Measurements from ENCODE around the gene NPAS2. TPM values are rescaled to one million over a fixed set of nuclear protein-coding genes. Genes with fewer than 3 reads are reported as not detected.

NPAS2 gene
- total RNA-seq, 1 experiment from 2014 or later: 20.4 TPM

DNA sequence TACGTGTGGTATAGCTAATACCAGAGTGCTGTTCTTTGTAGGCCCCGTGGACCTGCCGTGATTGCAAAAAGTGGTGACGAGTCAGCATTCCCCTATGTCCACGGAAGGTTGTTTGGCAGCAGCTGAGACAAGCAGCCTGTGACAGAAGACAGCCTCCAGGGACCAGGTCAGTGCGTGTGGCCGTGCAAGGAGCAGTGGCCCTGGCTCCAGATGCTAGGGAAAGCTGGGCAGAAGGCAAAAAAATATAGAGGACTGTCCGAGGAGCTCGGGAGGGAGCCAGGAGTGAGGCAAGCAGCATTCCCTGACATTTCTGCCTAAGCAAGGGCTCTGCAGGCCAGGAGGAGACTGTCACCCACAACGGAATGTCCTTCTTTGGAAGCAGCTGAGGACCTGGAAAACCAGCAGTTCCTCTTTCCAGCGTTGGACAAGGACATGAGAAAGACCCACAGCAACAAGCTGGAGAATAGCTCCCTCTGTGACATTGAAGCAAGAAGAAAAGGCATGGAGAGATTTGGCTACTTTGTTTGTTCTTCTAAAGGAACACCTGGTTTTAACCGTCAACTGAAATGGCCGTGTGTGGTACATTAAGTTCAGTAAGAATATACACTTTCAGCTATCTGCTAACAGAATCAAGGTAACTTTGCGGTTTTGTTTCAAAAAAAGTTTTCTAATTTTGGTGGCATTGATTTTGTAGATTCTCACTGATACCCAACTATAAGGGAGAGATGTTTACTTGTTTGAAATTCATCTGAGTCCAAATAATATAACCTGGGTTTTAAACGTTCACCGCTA, 58.3 kb downstream of the NPAS2 start:
- no peaks in the 10 kb centered on the region for H3K79me2 ChIP-seq (ENCODE audit: insufficient read depth, low read length)
- H4K20me1 ChIP-seq (ENCODE audit: insufficient read depth): no peaks in the 10 kb centered on the region
- ATAC-seq (no peak), DNase-seq (ENCODE audit: low read depth, low spot score) (no peak)
- no peak overlapping the region for H2AFZ ChIP-seq (ENCODE audit: low read depth, low read length, poor library complexity, severe bottlenecking)
- no peak overlapping the region for H3K4me3 ChIP-seq (replicated peaks in 1 of 2; ENCODE audit: low read depth in 1 of 2, low read length in 2 of 2)
- no TSS peak for BruUV-seq (replicated peaks)
- ChIA-PET POLR2A (no interaction called here), CTCF (interaction anchor here (0.9 to 1.6 kb wide), 2 partner anchors 8 to 148 kb away, joined by 3 read pairs; no protein-coding TSS in a partner anchor), RAD21 (ENCODE audit: low non-redundant PET in 1 of 2, low total read pairs in 2 of 2, uncharacterized antibody in 2 of 2, unreplicated experiment in 2 of 2) (no interaction called here)
- H3K4me1 ChIP-seq (ENCODE audit: control insufficient read depth in 1 of 2, insufficient read depth in 2 of 2, low read length in 2 of 2): peaks cover 16 to 26% of the 10 kb centered on the region in 2 experiments
- no peak overlapping the region for H3K4me2 ChIP-seq (ENCODE audit: low read length)
- H3K27ac ChIP-seq (ENCODE audit: low read depth, low read length): no peak overlapping the region
- no peaks in the 10 kb centered on the region for H3K9me2 ChIP-seq (ENCODE audit: insufficient read depth)
- no peaks in the 10 kb centered on the region for H3K36me3 ChIP-seq (ENCODE audit: control insufficient read depth in 1 of 2, insufficient read depth in 2 of 2, low read length in 2 of 2)
- intact Hi-C loops (cut with micrococcal nuclease): no loop called here
- no peaks in the 10 kb centered on the region for H3K9me3 ChIP-seq (ENCODE audit: control insufficient read depth in 1 of 2, insufficient read depth in 1 of 2, low read depth in 1 of 2, low read length in 2 of 2)
- H3K9ac ChIP-seq (ENCODE audit: low read length): no peak overlapping the region
- TF ChIP-seq ELF1 (IDR thresholded peaks at IDR 0.05; ENCODE audit: borderline replicate concordance, low read depth): no peak
- no peak for TF ChIP-seq SIN3A (IDR thresholded peaks at IDR 0.05; ENCODE audit: low read depth)
- no peak for TF ChIP-seq POLR2AphosphoS5 (IDR thresholded peaks at IDR 0.05; ENCODE audit: low read depth, low read length)
- TF ChIP-seq RAD21 (IDR thresholded peaks at IDR 0.05; ENCODE audit: low read depth): no peak
- no peak for TF ChIP-seq SP1 (IDR thresholded peaks at IDR 0.05; ENCODE audit: low read depth)
- no peak for TF ChIP-seq FOSL1 (IDR thresholded peaks at IDR 0.05; ENCODE audit: low read depth)
- no peak for TF ChIP-seq TCF7L2 (IDR thresholded peaks at IDR 0.05; ENCODE audit: borderline replicate concordance, extremely low read depth, insufficient read depth, insufficient read length)
- TF ChIP-seq, protein P1, sequence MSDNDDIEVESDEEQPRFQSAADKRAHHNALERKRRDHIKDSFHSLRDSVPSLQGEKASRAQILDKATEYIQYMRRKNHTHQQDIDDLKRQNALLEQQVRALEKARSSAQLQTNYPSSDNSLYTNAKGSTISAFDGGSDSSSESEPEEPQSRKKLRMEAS (IDR thresholded peaks at IDR 0.05): no peak
- TF ChIP-seq EGR1 (IDR thresholded peaks at IDR 0.05; ENCODE audit: low read depth): no peak
- TF ChIP-seq SRF (IDR thresholded peaks at IDR 0.05; ENCODE audit: low read depth): no peak
- TF ChIP-seq YY1 (IDR thresholded peaks at IDR 0.05; ENCODE audit: extremely low read depth, insufficient replicate concordance, low read depth, low read length): no peak
- no peaks in the 10 kb centered on the region for H3K27me3 ChIP-seq (ENCODE audit: insufficient read depth, low read length)

Measured in HCT116 (cell line).